ENCODE measurements around the gene JAZF1. TPM values are rescaled to one million over a fixed set of nuclear protein-coding genes. Genes with fewer than 3 reads are reported as not detected.

The JAZF1 gene
- total and polyA plus RNA-seq, 2 of the 8 experiments (the other 6 are each of a cell fraction or from before 2014, with no cell fraction given), result 2.6 to 21.8 TPM

GRCh38 chr7:28076423-28077200 is 104.0 kb downstream of the JAZF1 start (continued):
- TF ChIP-seq CHD7 (IDR thresholded peaks at IDR 0.05; ENCODE audit: insufficient replicate concordance, low read length) (no peak), TAF1 (IDR thresholded peaks at IDR 0.05; ENCODE audit: low read depth, low read length) (no peak), RAD21 (IDR thresholded peaks at IDR 0.05 in 1 of 2, conservative IDR thresholded peaks at IDR 0.05 in 1 of 2; ENCODE audit: low read depth in 2 of 2, low read length in 2 of 2) (no peak), SP4 (IDR thresholded peaks at IDR 0.05; ENCODE audit: low read length) (no peak), HDAC6 (IDR thresholded peaks at IDR 0.05; ENCODE audit: low read depth, low read length) (no peak), SRF (IDR thresholded peaks at IDR 0.05; ENCODE audit: low read depth, low read length) (no peak), SIRT6 (IDR thresholded peaks at IDR 0.05; ENCODE audit: low read length) (no peak), RBBP5 (IDR thresholded peaks at IDR 0.05; ENCODE audit: borderline replicate concordance, low read depth, low read length) (no peak), POU5F1 (IDR thresholded peaks at IDR 0.05; ENCODE audit: low read depth, low read length) (no peak), TBP (IDR thresholded peaks at IDR 0.05; ENCODE audit: low read depth, low read length) (no peak), SUZ12 (IDR thresholded peaks at IDR 0.05; ENCODE audit: low read length) (no peak)

Data from H1 (cell line).